OCI-LY3 (cell line): ENCODE data around the gene VAT1L.

ENCODE experiments used
- EZH2phosphoT487 ChIP-seq: fragments of 200-600 bp; shearing (Covaris generic); IDR thresholded peaks from 2 replicates; pipeline ENCODE4 v1.6.1; 2018; ENCODE audit warnings: antibody characterized with exemption, mixed run types, low read depth
- TF ChIP-seq, protein P1 (sequence below): fragments of 200-600, 300-600 bp; sonication (generic); IDR thresholded peaks from 2 replicates; pipeline ENCODE4 v1.5.1; 2014; ENCODE audit warnings: antibody characterized with exemption, low read length, low read depth

DNA sequence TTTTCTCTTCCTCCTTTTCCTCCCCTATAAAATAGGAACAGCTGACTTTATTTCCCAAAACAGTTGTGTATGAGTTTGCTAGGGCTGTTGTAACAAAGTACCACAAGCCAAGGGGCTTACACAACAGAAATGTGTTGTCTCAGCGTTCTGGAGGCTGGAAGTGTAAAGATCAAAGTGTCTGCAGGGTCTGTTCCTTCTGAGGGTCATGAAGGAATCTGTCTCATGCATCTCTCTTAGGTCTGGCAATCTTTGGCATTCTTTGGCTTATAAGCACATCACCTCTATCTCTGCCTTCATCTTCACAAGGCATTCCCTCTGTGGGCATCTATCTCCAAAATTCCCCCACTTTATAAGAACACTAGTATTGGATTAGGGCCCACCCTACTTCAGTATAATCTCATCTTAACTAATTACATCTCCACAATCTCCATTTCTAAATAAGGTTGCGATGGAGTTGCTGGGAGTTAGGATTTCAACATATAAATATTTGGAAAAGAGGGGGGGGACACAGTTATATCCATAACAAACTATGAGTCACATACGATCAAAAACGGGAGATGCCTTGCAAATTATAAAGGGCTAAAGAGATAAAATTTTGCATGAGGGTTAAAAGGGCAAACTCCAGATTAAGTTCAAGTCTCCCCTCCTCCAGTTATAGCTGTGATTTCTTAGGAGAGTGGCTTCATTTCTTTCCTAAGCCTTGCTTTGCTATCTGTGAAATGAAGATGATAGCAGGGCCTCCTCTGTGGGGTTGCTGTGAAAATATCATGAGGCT, 109.7 kb downstream of the VAT1L start:
- TF ChIP-seq, protein P1, sequence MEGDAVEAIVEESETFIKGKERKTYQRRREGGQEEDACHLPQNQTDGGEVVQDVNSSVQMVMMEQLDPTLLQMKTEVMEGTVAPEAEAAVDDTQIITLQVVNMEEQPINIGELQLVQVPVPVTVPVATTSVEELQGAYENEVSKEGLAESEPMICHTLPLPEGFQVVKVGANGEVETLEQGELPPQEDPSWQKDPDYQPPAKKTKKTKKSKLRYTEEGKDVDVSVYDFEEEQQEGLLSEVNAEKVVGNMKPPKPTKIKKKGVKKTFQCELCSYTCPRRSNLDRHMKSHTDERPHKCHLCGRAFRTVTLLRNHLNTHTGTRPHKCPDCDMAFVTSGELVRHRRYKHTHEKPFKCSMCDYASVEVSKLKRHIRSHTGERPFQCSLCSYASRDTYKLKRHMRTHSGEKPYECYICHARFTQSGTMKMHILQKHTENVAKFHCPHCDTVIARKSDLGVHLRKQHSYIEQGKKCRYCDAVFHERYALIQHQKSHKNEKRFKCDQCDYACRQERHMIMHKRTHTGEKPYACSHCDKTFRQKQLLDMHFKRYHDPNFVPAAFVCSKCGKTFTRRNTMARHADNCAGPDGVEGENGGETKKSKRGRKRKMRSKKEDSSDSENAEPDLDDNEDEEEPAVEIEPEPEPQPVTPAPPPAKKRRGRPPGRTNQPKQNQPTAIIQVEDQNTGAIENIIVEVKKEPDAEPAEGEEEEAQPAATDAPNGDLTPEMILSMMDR = no peak
- TF ChIP-seq EZH2phosphoT487 = no peak
